Neutrophil (primary cell): Measurements from ENCODE around the gene KREMEN1.

Experiments
- H3K27ac ChIP-seq: fragments of 200-600 bp; sonication (generic); 2 replicates; pipeline ENCODE4 v1.5.1; 2016; ENCODE audit warnings: mild to moderate bottlenecking, moderate library complexity
- H3K27me3 ChIP-seq: fragments of 200-600 bp; sonication (generic); 2 replicates; pipeline ENCODE4 v1.6.0; 2016; ENCODE audit warnings: mild to moderate bottlenecking
- H3K36me3 ChIP-seq: fragments of 200-600 bp; sonication (generic); 2 replicates; pipeline ENCODE4 v1.5.1; 2017
- H3K4me1 ChIP-seq, 2 experiments: fragments of 200-600 bp in 1 of 2; sonication (generic) in 1 of 2; 1 replicate in 1 of 2; 2 replicates in 1 of 2; pipeline versions ENCODE4 v1.5.1 to v1.6.1; 2013 to 2016; ENCODE audit warnings: low read depth in 1 of 2, low read length in 1 of 2, mild to moderate bottlenecking in 1 of 2, moderate library complexity in 1 of 2; ENCODE audit not compliant: control insufficient read depth in 1 of 2, insufficient read depth in 1 of 2
- H3K4me3 ChIP-seq, 2 experiments: fragments of 200-600 bp in 1 of 2; sonication (generic) in 1 of 2; 1 replicate in 1 of 2; 2 replicates in 1 of 2; pipeline ENCODE4 v1.5.1; 2013 to 2016; ENCODE audit warnings: low read depth in 1 of 2, low read length in 1 of 2, mild to moderate bottlenecking in 1 of 2, moderate library complexity in 1 of 2
- H3K9me3 ChIP-seq: fragments of 200-600 bp; sonication (generic); 2 replicates; pipeline ENCODE4 v1.5.1; 2016
- TF ChIP-seq, protein P1 (sequence below): fragments of 200-600 bp; sonication (generic); IDR thresholded peaks from 2 replicates; pipeline ENCODE4 v1.5.1; 2016; ENCODE audit warnings: antibody characterized with exemption

KREMEN1 gene

DNA sequence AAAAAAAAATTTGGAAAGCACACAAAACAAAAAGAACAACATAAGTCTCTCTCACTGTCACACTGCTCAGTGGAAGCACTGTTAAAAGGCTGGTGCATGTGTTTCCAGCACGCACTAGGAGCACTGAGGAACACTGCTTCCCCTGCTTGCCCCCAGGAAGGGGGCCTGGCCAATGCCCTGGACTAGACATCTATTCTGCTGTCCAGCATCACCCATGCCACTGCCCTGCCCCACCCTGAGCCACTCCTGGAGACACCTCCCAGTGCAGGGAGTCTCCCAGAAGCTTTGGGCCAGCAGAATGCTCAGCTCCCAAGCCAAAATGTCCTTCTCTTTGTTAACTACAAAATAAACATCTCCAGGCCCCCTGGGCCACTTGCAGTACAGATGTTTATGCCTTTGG, 83.1 kb downstream of the KREMEN1 start:
- TF ChIP-seq, protein P1, sequence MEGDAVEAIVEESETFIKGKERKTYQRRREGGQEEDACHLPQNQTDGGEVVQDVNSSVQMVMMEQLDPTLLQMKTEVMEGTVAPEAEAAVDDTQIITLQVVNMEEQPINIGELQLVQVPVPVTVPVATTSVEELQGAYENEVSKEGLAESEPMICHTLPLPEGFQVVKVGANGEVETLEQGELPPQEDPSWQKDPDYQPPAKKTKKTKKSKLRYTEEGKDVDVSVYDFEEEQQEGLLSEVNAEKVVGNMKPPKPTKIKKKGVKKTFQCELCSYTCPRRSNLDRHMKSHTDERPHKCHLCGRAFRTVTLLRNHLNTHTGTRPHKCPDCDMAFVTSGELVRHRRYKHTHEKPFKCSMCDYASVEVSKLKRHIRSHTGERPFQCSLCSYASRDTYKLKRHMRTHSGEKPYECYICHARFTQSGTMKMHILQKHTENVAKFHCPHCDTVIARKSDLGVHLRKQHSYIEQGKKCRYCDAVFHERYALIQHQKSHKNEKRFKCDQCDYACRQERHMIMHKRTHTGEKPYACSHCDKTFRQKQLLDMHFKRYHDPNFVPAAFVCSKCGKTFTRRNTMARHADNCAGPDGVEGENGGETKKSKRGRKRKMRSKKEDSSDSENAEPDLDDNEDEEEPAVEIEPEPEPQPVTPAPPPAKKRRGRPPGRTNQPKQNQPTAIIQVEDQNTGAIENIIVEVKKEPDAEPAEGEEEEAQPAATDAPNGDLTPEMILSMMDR, result no peak
- Histone ChIP-seq H3K4me1 (peaks cover 26 to 27% of the 10 kb centered on the region in 2 experiments), H3K9me3 (no peaks in the 10 kb centered on the region), H3K27ac (no peak overlapping the region), H3K4me3 (no peak overlapping the region), H3K36me3 (no peaks in the 10 kb centered on the region), H3K27me3 (peaks cover 13% of the 10 kb centered on the region)

- H3K27me3 ChIP-seq, result peaks cover 13% of the 10 kb centered on the region
- no peaks in the 10 kb centered on the region for H3K9me3 ChIP-seq
Measured at GRCh38 chr22:29156507-29156906, 83.7 kb downstream of the KREMEN1 start.

DNA sequence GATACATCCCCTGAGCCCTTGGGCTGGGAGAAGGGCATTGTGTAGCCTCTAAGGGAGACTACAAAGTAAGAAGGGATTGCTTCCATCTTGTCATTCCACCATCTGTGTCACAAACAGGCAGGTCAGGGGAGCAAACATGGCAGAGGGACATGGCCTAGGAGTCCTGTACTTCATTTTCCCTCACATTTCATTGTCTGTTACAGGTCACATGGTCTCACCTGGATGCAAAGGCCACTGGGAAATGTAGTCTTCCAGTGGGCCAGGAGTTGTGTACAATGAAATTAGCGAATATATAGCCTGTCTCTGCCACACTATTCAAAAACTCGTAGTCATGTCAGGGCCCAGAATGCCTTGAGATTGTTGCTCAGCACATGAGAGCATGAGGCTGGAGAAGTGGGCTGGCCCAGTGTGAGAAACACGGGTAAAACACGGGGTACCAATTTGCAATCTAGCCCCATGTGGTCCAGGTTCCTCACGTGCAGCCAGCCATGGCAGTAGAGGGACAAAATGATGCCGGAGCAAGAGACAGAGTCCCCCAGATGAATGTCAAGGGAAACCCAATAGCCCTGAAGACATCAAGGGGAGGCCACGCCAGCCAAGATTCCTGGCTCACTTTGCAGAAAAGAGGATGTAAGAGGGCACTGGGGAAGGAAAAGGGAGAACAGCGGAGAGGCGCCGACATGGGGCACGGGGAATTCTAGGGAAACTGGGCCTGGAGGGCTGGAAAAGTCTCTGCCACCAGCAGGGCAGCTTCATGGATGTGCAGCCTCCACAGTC, 85.1 kb downstream of the KREMEN1 start:
- H3K36me3 ChIP-seq, result no peaks in the 10 kb centered on the region
- no peaks in the 10 kb centered on the region for H3K9me3 ChIP-seq
- H3K27ac ChIP-seq, result no peak overlapping the region
- H3K27me3 ChIP-seq, result peaks cover 13% of the 10 kb centered on the region
- TF ChIP-seq, protein P1, result no peak
- H3K4me3 ChIP-seq, result no peak overlapping the region
- peaks cover 15 to 16% of the 10 kb centered on the region in 2 experiments for H3K4me1 ChIP-seq

More at GRCh38 chr22:29156507-29156906, 83.7 kb downstream of the KREMEN1 start:
- TF ChIP-seq, protein P1, result no peak
- H3K36me3 ChIP-seq, result no peaks in the 10 kb centered on the region
- no peak overlapping the region for H3K4me3 ChIP-seq
- peaks cover 26 to 27% of the 10 kb centered on the region in 2 experiments for H3K4me1 ChIP-seq
- H3K27ac ChIP-seq, result no peak overlapping the region

DNA sequence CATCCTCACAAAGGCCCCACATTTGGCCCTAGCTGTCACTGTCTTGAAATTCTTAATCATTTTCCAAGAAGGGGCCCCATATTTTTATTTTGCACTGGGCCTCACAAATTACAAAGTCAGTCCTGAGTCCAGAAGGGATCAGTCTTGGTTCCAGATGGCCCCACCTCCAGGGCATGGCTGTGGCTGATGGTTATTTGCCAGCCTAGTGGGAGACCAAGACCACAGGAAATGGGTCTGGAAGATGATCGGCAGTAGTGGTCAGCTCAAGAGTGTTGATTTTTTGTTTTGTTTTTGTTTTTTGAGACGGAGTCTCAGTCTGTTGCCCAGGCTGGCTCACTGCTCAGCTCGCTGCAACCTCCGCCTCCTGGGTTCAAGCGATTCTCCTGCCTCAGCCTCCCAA, 85.7 kb downstream of the KREMEN1 start:
- Histone ChIP-seq H3K27me3 (peaks cover 12% of the 10 kb centered on the region), H3K27ac (no peak overlapping the region), H3K4me3 (no peak overlapping the region), H3K4me1 (peaks cover 10 to 11% of the 10 kb centered on the region in 2 experiments), H3K36me3 (no peaks in the 10 kb centered on the region), H3K9me3 (no peaks in the 10 kb centered on the region)
- TF ChIP-seq, protein P1, result no peak

GRCh38 chr22:29163808-29164207, 91.0 kb downstream of the KREMEN1 start:
- TF ChIP-seq, protein P1, result no peak
- Histone ChIP-seq H3K36me3 (no peaks in the 10 kb centered on the region), H3K27me3 (peaks cover 30% of the 10 kb centered on the region), H3K4me3 (no peak overlapping the region), H3K27ac (no peak overlapping the region), H3K9me3 (no peaks in the 10 kb centered on the region), H3K4me1 (peaks cover 11 to 15% of the 10 kb centered on the region in 2 experiments)
